AG09319 (cell line): ENCODE data around the gene ANO1.

Experiments
- DNase-seq: peaks from one replicate; pipeline ENCODE4 v3.0.0-alpha.2; 2010; ENCODE audit warnings: low read depth; ENCODE audit errors: extremely low read depth
- CTCF ChIP-seq: IDR thresholded peaks from 2 replicates; pipeline ENCODE4 v1.5.1; 2011; ENCODE audit warnings: low read depth, mild to moderate bottlenecking, inconsistent platforms, low read length, moderate library complexity

Gene ANO1

GRCh38 chr11:70105369-70105754, 27.2 kb downstream of the ANO1 start:
- no peak for DNase-seq
- TF ChIP-seq CTCF, result no peak

GRCh38 chr11:70105755-70106571, 27.8 kb downstream of the ANO1 start:
- DNase-seq, result no peak
- no peak for TF ChIP-seq CTCF

GRCh38 chr11:70106757-70107156, 28.6 kb downstream of the ANO1 start:
- no peak for DNase-seq
- TF ChIP-seq CTCF, result no peak

GRCh38 chr11:70107191-70107590, 29.1 kb downstream of the ANO1 start:
- DNase-seq, result no peak
- TF ChIP-seq CTCF, result no peak

- DNase-seq, result no peak
- no peak for TF ChIP-seq CTCF
Observed at GRCh38 chr11:70107756-70108155, 29.6 kb downstream of the ANO1 start.

- DNase-seq, result no peak
- TF ChIP-seq CTCF, result no peak
Observed at GRCh38 chr11:70108250-70108649, 30.1 kb downstream of the ANO1 start.

- DNase-seq, result no peak
- TF ChIP-seq CTCF, result no peak
Observed at GRCh38 chr11:70109006-70109405, 30.9 kb downstream of the ANO1 start.
